HepG2 (cell line): ENCODE data around the gene CCNB1IP1. TPM values are rescaled to one million over a fixed set of nuclear protein-coding genes. Genes with fewer than 3 reads are reported as not detected.
A peak's percentile ranks its signal among the peaks of the same experiment; 100 is the strongest.

Experiments
- BRF2 ChIP-seq: sonication (generic); formaldehyde crosslinking; IDR thresholded peaks from 2 replicates; pipeline ENCODE4 v1.8.1; 2022; ENCODE audit warnings: mild to moderate bottlenecking, missing genetic modification reagents
- EZH2 ChIP-seq: conservative IDR thresholded peaks from 2 replicates; pipeline ENCODE4 v1.6.1; 2012; ENCODE audit warnings: mild to moderate bottlenecking, low read depth, low read length, moderate library complexity
- FOXC1 ChIP-seq: sonication (generic); formaldehyde crosslinking; IDR thresholded peaks from 2 replicates; pipeline ENCODE4 v1.8.0; 2022; ENCODE audit warnings: mild to moderate bottlenecking, missing genetic modification reagents, borderline replicate concordance
- GPBP1L1 ChIP-seq: sonication (generic); formaldehyde crosslinking; IDR thresholded peaks from 2 replicates; pipeline ENCODE4 v1.5.0; 2020; ENCODE audit warnings: mild to moderate bottlenecking, missing genetic modification reagents
- GZF1 ChIP-seq: sonication (generic); formaldehyde crosslinking; IDR thresholded peaks from 2 replicates; pipeline ENCODE4 v1.5.1; 2020; ENCODE audit warnings: mild to moderate bottlenecking, missing genetic modification reagents
- HOMEZ ChIP-seq: IDR thresholded peaks from 2 replicates; pipeline ENCODE4 v1.6.1; 2016; ENCODE audit warnings: low read depth
- KDM3A ChIP-seq: IDR thresholded peaks from 2 replicates; pipeline ENCODE4 v1.6.1; 2018; ENCODE audit warnings: low read depth, missing compliant biosample characterization
- NONO ChIP-seq, 2 experiments: fragments of 450-650 bp in 1 of 2; sonication (generic) in 1 of 2; formaldehyde crosslinking in 1 of 2; IDR thresholded peaks in 1 of 2; conservative IDR thresholded peaks in 1 of 2; 2 replicates each; pipeline versions ENCODE4 v1.6.1 to v1.8.0; 2017 to 2022; ENCODE audit warnings: mild to moderate bottlenecking in 1 of 2, missing genetic modification reagents in 1 of 2, moderate library complexity in 1 of 2
- RBM39 ChIP-seq: fragments of 200-400 bp; formaldehyde crosslinking; IDR thresholded peaks from one replicate; pipeline ENCODE4 v1.6.1; 2018; ENCODE audit warnings: antibody characterized with exemption, mild to moderate bottlenecking, low read depth, low read length; ENCODE audit not compliant: poor library complexity, severe bottlenecking
- SALL1 ChIP-seq: sonication (generic); formaldehyde crosslinking; IDR thresholded peaks from 2 replicates; pipeline ENCODE4 v1.8.0; 2022; ENCODE audit warnings: mild to moderate bottlenecking, missing genetic modification reagents
- TEAD2 ChIP-seq: sonication (generic); formaldehyde crosslinking; IDR thresholded peaks from 2 replicates; pipeline ENCODE4 v1.9.0; 2021; ENCODE audit warnings: missing genetic modification reagents
- U2AF1 ChIP-seq: fragments of 200-400 bp; formaldehyde crosslinking; optimal IDR thresholded peaks from 2 replicates; pipeline ENCODE3; 2017; ENCODE audit warnings: mild to moderate bottlenecking, low read depth, low read length
- ZBTB46 ChIP-seq: sonication (generic); formaldehyde crosslinking; IDR thresholded peaks from 2 replicates; pipeline ENCODE4 v1.4.0; 2020; ENCODE audit warnings: mild to moderate bottlenecking, missing genetic modification reagents, borderline replicate concordance
- ZNF510 ChIP-seq: sonication (generic); formaldehyde crosslinking; IDR thresholded peaks from 2 replicates; pipeline ENCODE4 v1.4.0; 2020; ENCODE audit warnings: low read depth, mild to moderate bottlenecking, missing genetic modification reagents
- ZNF552 ChIP-seq: sonication (generic); formaldehyde crosslinking; IDR thresholded peaks from 2 replicates; pipeline ENCODE4 v1.9.0; 2022; ENCODE audit warnings: missing genetic modification reagents, mild to moderate bottlenecking, borderline replicate concordance
- ZNF660 ChIP-seq: sonication (generic); formaldehyde crosslinking; IDR thresholded peaks from 2 replicates; pipeline ENCODE4 v1.5.1; 2020; ENCODE audit warnings: mild to moderate bottlenecking, low read depth, missing genetic modification reagents, borderline replicate concordance
- ZNF674 ChIP-seq: sonication (generic); formaldehyde crosslinking; IDR thresholded peaks from 2 replicates; pipeline ENCODE4 v1.5.0; 2020; ENCODE audit warnings: low read depth, mild to moderate bottlenecking, missing genetic modification reagents
- ZNF720 ChIP-seq: sonication (generic); formaldehyde crosslinking; IDR thresholded peaks from 2 replicates; pipeline ENCODE4 v1.4.0; 2020; ENCODE audit warnings: missing genetic modification reagents
- ZNF775 ChIP-seq: sonication (generic); formaldehyde crosslinking; IDR thresholded peaks from 2 replicates; pipeline ENCODE4 v1.4.0; 2020; ENCODE audit warnings: missing genetic modification reagents, mild to moderate bottlenecking, moderate library complexity, borderline replicate concordance
- polyA plus RNA-seq, 8 experiments: library from polyadenylated mRNA; depleted of rRNA in 3 of 8; stranded (reverse) in 7 of 8; unstranded in 1 of 8; fragments of >200 nt; fragmentation: Illumina TruSeq in 4 of 8; extraction: Trizol in 4 of 8; gene quantifications; 2 replicates each; pipeline versions ENCODE4 v1.2.1 to v1.2.3, GENCODE V29; 2011 to 2016; ENCODE audit warnings: low read depth in 4 of 8, missing spikeins in 1 of 8, mixed read lengths in 1 of 8; ENCODE audit not compliant: insufficient read depth in 1 of 8
- total RNA-seq, 5 experiments: library from RNA; depleted of rRNA; stranded (reverse); fragments of >200 nt; fragmentation: Illumina TruSeq; extraction: Trizol; gene quantifications; 2 replicates each; pipeline ENCODE4 v1.2.3, GENCODE V29; 2016; ENCODE audit warnings: low read depth in 1 of 5
- TF ChIP-seq, protein P1 (sequence below): sonication (generic); formaldehyde crosslinking; IDR thresholded peaks from 2 replicates; pipeline ENCODE4 v1.9.0; 2022; ENCODE audit warnings: missing genetic modification reagents, mild to moderate bottlenecking, borderline replicate concordance

Gene CCNB1IP1
- total and polyA plus RNA-seq, 2 of the 13 experiments (the other 11 are each of a cell fraction or from before 2014, with no cell fraction given), result 98.3 to 125 TPM

DNA sequence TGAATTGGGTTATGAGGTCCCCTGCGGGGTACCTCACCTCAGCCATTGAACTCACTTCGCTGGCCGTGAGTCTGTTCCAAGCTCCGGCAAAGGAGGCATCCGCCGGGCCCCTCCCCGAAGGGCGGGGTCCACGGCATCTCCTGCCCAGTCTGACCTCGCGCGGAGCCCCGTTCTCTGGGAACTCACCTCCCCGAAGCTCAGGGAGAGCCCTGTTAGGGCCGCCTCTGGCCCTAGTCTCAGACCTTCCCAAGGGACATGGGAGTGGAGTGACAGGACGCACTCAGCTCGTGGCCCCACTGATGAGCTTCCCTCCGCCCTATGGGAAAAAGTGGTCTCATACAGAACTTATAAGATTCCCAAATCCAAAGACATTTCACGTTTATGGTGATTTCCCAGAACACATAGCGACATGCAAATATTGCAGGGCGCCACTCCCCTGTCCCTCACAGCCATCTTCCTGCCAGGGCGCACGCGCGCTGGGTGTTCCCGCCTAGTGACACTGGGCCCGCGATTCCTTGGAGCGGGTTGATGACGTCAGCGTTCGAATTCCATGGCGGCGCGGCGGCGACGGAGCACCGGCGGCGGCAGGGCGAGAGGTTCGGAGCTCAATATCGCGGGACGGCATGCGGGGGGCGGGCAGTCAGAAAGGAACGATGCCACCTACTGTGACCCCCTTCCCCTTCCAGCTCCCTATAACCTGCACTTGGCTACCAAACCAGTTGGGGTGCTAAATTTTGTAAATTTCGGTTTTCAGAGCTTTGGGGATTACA, 10.2 kb upstream of the CCNB1IP1 start, which contains the start of gene PARP2 (continued):
- TF ChIP-seq ZBTB46 (CRISPR knock-in tag) (peak; percentile 63; the same call in 1 of the 2 replicates), ZNF674 (CRISPR knock-in tag) (0 out of 2 replicates have a peak, but pooled peaks have one; percentile 26), ZNF510 (CRISPR knock-in tag) (peak; percentile 90), RBM39 (no peak), BRF2 (CRISPR knock-in tag) (peak; percentile 100), U2AF1 (peak; percentile 29), HOMEZ (peak; percentile 68), GZF1 (CRISPR knock-in tag) (no peak; the same call in 1 of the 2 replicates), SALL1 (CRISPR knock-in tag) (peak; percentile 89), FOXC1 (CRISPR knock-in tag) (peak; percentile 81), TEAD2 (CRISPR knock-in tag) (0 out of 2 replicates have a peak, but pooled peaks have one; percentile 49), NONO (IDR thresholded peaks at IDR 0.05) (no peak), NONO (CRISPR knock-in tag; conservative IDR thresholded peaks at IDR 0.05) (peak; percentile 94), ZNF775 (CRISPR knock-in tag) (peak; percentile 81; the same call in 1 of the 2 replicates), EZH2 (no peak), ZNF720 (CRISPR knock-in tag) (no peak), ZNF660 (CRISPR knock-in tag) (no peak), ZNF552 (CRISPR knock-in tag) (no peak), KDM3A (CRISPR knock-in tag) (peak; percentile 87), GPBP1L1 (CRISPR knock-in tag) (no peak)
- TF ChIP-seq, protein P1, sequence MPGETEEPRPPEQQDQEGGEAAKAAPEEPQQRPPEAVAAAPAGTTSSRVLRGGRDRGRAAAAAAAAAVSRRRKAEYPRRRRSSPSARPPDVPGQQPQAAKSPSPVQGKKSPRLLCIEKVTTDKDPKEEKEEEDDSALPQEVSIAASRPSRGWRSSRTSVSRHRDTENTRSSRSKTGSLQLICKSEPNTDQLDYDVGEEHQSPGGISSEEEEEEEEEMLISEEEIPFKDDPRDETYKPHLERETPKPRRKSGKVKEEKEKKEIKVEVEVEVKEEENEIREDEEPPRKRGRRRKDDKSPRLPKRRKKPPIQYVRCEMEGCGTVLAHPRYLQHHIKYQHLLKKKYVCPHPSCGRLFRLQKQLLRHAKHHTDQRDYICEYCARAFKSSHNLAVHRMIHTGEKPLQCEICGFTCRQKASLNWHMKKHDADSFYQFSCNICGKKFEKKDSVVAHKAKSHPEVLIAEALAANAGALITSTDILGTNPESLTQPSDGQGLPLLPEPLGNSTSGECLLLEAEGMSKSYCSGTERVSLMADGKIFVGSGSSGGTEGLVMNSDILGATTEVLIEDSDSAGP (CRISPR knock-in tag), result peak; percentile 94
